HepG2 (cell line): ENCODE data around the gene RBP5. TPM values are rescaled to one million over a fixed set of nuclear protein-coding genes. Genes with fewer than 3 reads are reported as not detected.

Experiments used
- ATAC-seq: fragments of 200-7000 bp; cut with Tn5 transposase; 3 replicates; pipeline ENCODE4 v1.9.1; 2020; ENCODE audit warnings: mild to moderate bottlenecking, moderate library complexity
- BruUV-seq: library from RNA; stranded (reverse); fragments of 400-500 nt; replicated peaks from 2 replicates; lab custom pipeline; 2021; lab: Mats Ljungman, UMichigan
- CTCF ChIA-PET: fragments of 300-600 bp; formaldehyde crosslinking; extraction: SDS; loops from one replicate; lab custom pipeline; 2021; ENCODE audit warnings: low total read pairs, inconsistent platforms, low intra/inter-chr PET ratio; lab: Yijun Ruan, JAX
- POLR2A ChIA-PET: fragments of 350-600 bp; sonication (Branson Sonifier 250); formaldehyde crosslinking; loops from one replicate; lab custom pipeline; 2020; ENCODE audit warnings: antibody characterized with exemption, inconsistent platforms; lab: Yijun Ruan, JAX
- DNase-seq: peaks from one replicate; pipeline ENCODE4 v3.0.0-alpha.2; 2015; ENCODE audit warnings: low spot score
- FAIRE-seq: peaks from 3 replicates; lab custom pipeline; 2011; peaks lifted over from hg19 to GRCh38; lab: Jason Lieb, UNC
- H2AFZ ChIP-seq: one replicate; pipeline ENCODE4 v1.6.1; 2011; ENCODE audit warnings: low read length, inconsistent platforms
- H3K27ac ChIP-seq: fragments of 300-600 bp; 3 replicates; pipeline ENCODE4 v1.8.0; 2011; ENCODE audit warnings: mixed run types, mild to moderate bottlenecking, mixed read lengths, low read length, inconsistent platforms; ENCODE audit not compliant: insufficient read depth; ENCODE audit errors: extremely low read length
- H3K27me3 ChIP-seq, 2 experiments: fragments of 200-600 bp in 1 of 2; 2 replicates in 1 of 2; 3 replicates in 1 of 2; pipeline versions ENCODE4 v1.6.0 to v1.8.0; 2011; ENCODE audit warnings: low read length in 2 of 2, mild to moderate bottlenecking in 2 of 2, moderate library complexity in 2 of 2, inconsistent platforms in 1 of 2; ENCODE audit not compliant: insufficient read depth in 2 of 2, control insufficient read depth in 1 of 2
- H3K36me3 ChIP-seq, 2 experiments: fragments of 200-600 bp in 1 of 2; replicated peaks in 1 of 2; 2 replicates in 1 of 2; 3 replicates in 1 of 2; pipeline versions ENCODE4 v1.5.1 to v1.8.0; 2011; ENCODE audit warnings: low read length in 2 of 2, inconsistent platforms in 1 of 2; ENCODE audit not compliant: insufficient read depth in 2 of 2, control insufficient read depth in 1 of 2
- H3K4me1 ChIP-seq: 2 replicates; pipeline ENCODE4 v1.5.1; 2012; ENCODE audit warnings: low read length, inconsistent platforms; ENCODE audit not compliant: insufficient read depth
- H3K4me2 ChIP-seq: 2 replicates; pipeline ENCODE4 v1.6.0; 2011; ENCODE audit warnings: low read depth, low read length, inconsistent platforms
- H3K4me3 ChIP-seq, 3 experiments: fragments of 200-600 bp in 1 of 3; sonication (generic), shearing (Covaris generic) in 1 of 3; replicated peaks in 1 of 3; 2 replicates each; pipeline ENCODE4 v1.5.1; 2011 to 2016; ENCODE audit warnings: low read length in 3 of 3, inconsistent platforms in 2 of 3, low read depth in 2 of 3, mild to moderate bottlenecking in 2 of 3, control low read depth in 1 of 3, mixed read lengths in 1 of 3; ENCODE audit not compliant: insufficient read depth in 1 of 3
- H3K79me2 ChIP-seq: one replicate; pipeline ENCODE4 v1.6.1; 2011; ENCODE audit warnings: low read length, inconsistent platforms; ENCODE audit not compliant: insufficient read depth
- H3K9ac ChIP-seq: 2 replicates; pipeline ENCODE4 v1.6.0; 2011; ENCODE audit warnings: mild to moderate bottlenecking, low read depth, low read length, inconsistent platforms; ENCODE audit not compliant: insufficient read depth
- H3K9me3 ChIP-seq: 2 replicates; pipeline ENCODE4 v1.5.1; 2012; ENCODE audit warnings: mild to moderate bottlenecking, low read length
- H4K20me1 ChIP-seq: 2 replicates; pipeline ENCODE4 v1.6.0; 2011; ENCODE audit warnings: inconsistent platforms, mild to moderate bottlenecking, low read length, moderate library complexity; ENCODE audit not compliant: insufficient read depth
- KMT2A ChIP-seq: sonication (generic); formaldehyde crosslinking; IDR thresholded peaks from 2 replicates; pipeline ENCODE4 v1.4.0; 2020; ENCODE audit warnings: missing genetic modification reagents
- SRF ChIP-seq: IDR thresholded peaks from 2 replicates; pipeline ENCODE4 v1.6.1; 2011; ENCODE audit warnings: mild to moderate bottlenecking, low read depth, low read length, moderate library complexity
- U2AF2 ChIP-seq: fragments of 200-400 bp; formaldehyde crosslinking; IDR thresholded peaks from 2 replicates; pipeline ENCODE4 v1.6.1; 2017; ENCODE audit warnings: low read depth, mild to moderate bottlenecking, low read length
- ZNF430 ChIP-seq: sonication (generic); formaldehyde crosslinking; IDR thresholded peaks from 2 replicates; pipeline ENCODE4 v1.9.0; 2021; ENCODE audit warnings: mild to moderate bottlenecking, missing genetic modification reagents
- ZNF672 ChIP-seq: sonication (generic); formaldehyde crosslinking; IDR thresholded peaks from 2 replicates; pipeline ENCODE4 v1.8.1; 2022; ENCODE audit warnings: missing genetic modification reagents
- ZNF777 ChIP-seq: sonication (generic); formaldehyde crosslinking; IDR thresholded peaks from 2 replicates; pipeline ENCODE4 v1.4.0; 2020; ENCODE audit warnings: missing genetic modification reagents
- WGBS: methylation state at CpG from one replicate; pipeline ENCODE4 v1.1.6; 2017; ENCODE audit warnings: low lambda C conversion rate; 5-methylcytosine and 5-hydroxymethylcytosine counted together
- in situ Hi-C: cut with HindIII; loops from 2 replicates; pipeline ENCODE4 v1.10.0; 2017; ENCODE audit warnings: low pct_unique_long_range_greater_than_20kb; ENCODE audit not compliant: extremely low pct_ligation_motif_present
- intact Hi-C: fragments of 100-400 bp; cut with micrococcal nuclease; formaldehyde crosslinking; loops from one replicate; pipeline ENCODE4 v1.10.0; 2022; ENCODE audit not compliant: unreplicated experiment
- polyA plus RNA-seq, 8 experiments: library from polyadenylated mRNA; depleted of rRNA in 3 of 8; stranded (reverse) in 7 of 8; unstranded in 1 of 8; fragments of >200 nt; fragmentation: Illumina TruSeq in 4 of 8; extraction: Trizol in 4 of 8; gene quantifications; 2 replicates each; pipeline versions ENCODE4 v1.2.1 to v1.2.3, GENCODE V29; 2011 to 2016; ENCODE audit warnings: low read depth in 4 of 8, missing spikeins in 1 of 8, mixed read lengths in 1 of 8; ENCODE audit not compliant: insufficient read depth in 1 of 8
- total RNA-seq, 5 experiments: library from RNA; depleted of rRNA; stranded (reverse); fragments of >200 nt; fragmentation: Illumina TruSeq; extraction: Trizol; gene quantifications; 2 replicates each; pipeline ENCODE4 v1.2.3, GENCODE V29; 2016; ENCODE audit warnings: low read depth in 1 of 5
- TF ChIP-seq, protein P1 (sequence below): sonication (generic); formaldehyde crosslinking; IDR thresholded peaks from 2 replicates; pipeline ENCODE4 v1.9.0; 2022; ENCODE audit warnings: low read depth, missing genetic modification reagents
- TF ChIP-seq, protein P2 (sequence below): sonication (generic); formaldehyde crosslinking; IDR thresholded peaks from 2 replicates; pipeline ENCODE4 v1.4.0; 2020; ENCODE audit warnings: missing genetic modification reagents, borderline replicate concordance
- TF ChIP-seq, protein P3 (sequence below): fragments of 450-650 bp; IDR thresholded peaks from 2 replicates; pipeline ENCODE4 v1.6.1; 2016

RBP5 gene
- total and polyA plus RNA-seq, 2 of the 13 experiments (the other 11 are each of a cell fraction or from before 2014, with no cell fraction given): 13.8 to 19.8 TPM

DNA sequence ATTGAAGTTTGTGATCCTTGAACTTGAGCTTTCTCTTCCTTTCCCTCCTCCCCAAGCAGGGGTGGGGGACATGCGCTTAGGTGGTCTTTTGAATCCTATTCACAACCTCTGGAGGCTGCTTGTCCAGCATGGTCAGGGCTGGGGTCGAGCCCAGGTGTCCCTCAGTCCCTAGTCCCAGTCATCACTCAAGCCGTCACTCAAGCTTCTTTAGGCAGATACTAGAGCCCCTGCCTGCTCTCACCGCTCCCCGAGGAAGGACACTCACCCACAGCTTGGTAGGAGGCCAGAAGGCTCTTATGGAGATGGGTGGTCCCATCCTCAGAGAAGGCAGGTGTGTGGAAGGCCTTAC lies 19.1 kb downstream of the RBP5 start:
- no peak for ATAC-seq
- Histone ChIP-seq H4K20me1 (no peaks in the 10 kb centered on the region), H3K4me1 (peaks cover 25% of the 10 kb centered on the region), H3K79me2 (peaks cover 22% of the 10 kb centered on the region), H3K4me2 (peak overlapping the region; percentile 99), H3K36me3 (peaks cover 0 to 2% of the 10 kb centered on the region in 2 experiments; a peak in 2 of 5 replicates), H2AFZ (no peak overlapping the region), H3K9me3 (peaks cover 8% of the 10 kb centered on the region), H3K4me3 (peak overlapping the region in 1 of 3 experiments; percentile 91; a peak in 1 of 6 replicates), H3K27ac (no peak overlapping the region), H3K9ac (peak overlapping the region; percentile 90; the same call in 1 of the 2 replicates), H3K27me3 (no peaks in the 10 kb centered on the region; a peak in 1 of 5 replicates)
- intact Hi-C loops: loop anchor here (1.0 to 2.0 kb wide), 2 partner anchors 17 to 49 kb away; partner anchors contain the start of genes C1R and C1S
- WGBS: 56% methylated on average over 2 of the region's 5 CpGs
- no TSS peak for BruUV-seq
- TF ChIP-seq ZNF777 (0 out of 2 replicates have a peak, but pooled peaks have one; percentile 1), U2AF2 (no peak), KMT2A (CRISPR knock-in tag) (no peak), SRF (no peak), ZNF672 (CRISPR knock-in tag) (0 out of 2 replicates have a peak, but pooled peaks have one; percentile 11), ZNF430 (0 out of 2 replicates have a peak, but pooled peaks have one; percentile 6)
- TF ChIP-seq, protein P1, sequence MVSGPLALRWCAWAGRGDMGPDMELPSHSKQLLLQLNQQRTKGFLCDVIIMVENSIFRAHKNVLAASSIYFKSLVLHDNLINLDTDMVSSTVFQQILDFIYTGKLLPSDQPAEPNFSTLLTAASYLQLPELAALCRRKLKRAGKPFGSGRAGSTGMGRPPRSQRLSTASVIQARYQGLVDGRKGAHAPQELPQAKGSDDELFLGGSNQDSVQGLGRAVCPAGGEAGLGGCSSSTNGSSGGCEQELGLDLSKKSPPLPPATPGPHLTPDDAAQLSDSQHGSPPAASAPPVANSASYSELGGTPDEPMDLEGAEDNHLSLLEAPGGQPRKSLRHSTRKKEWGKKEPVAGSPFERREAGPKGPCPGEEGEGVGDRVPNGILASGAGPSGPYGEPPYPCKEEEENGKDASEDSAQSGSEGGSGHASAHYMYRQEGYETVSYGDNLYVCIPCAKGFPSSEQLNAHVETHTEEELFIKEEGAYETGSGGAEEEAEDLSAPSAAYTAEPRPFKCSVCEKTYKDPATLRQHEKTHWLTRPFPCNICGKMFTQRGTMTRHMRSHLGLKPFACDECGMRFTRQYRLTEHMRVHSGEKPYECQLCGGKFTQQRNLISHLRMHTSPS: no peak
- TF ChIP-seq, protein P2, sequence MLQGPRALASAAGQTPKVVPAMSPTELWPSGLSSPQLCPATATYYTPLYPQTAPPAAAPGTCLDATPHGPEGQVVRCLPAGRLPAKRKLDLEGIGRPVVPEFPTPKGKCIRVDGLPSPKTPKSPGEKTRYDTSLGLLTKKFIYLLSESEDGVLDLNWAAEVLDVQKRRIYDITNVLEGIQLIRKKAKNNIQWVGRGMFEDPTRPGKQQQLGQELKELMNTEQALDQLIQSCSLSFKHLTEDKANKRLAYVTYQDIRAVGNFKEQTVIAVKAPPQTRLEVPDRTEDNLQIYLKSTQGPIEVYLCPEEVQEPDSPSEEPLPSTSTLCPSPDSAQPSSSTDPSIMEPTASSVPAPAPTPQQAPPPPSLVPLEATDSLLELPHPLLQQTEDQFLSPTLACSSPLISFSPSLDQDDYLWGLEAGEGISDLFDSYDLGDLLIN (CRISPR knock-in tag): no peak
- TF ChIP-seq, protein P3, sequence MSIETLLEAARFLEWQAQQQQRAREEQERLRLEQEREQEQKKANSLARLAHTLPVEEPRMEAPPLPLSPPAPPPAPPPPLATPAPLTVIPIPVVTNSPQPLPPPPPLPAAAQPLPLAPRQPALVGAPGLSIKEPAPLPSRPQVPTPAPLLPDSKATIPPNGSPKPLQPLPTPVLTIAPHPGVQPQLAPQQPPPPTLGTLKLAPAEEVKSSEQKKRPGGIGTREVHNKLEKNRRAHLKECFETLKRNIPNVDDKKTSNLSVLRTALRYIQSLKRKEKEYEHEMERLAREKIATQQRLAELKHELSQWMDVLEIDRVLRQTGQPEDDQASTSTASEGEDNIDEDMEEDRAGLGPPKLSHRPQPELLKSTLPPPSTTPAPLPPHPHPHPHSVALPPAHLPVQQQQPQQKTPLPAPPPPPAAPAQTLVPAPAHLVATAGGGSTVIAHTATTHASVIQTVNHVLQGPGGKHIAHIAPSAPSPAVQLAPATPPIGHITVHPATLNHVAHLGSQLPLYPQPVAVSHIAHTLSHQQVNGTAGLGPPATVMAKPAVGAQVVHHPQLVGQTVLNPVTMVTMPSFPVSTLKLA: no peak
- POLR2A ChIA-PET: interaction anchor here (0.9 to 4.3 kb wide), 11 partner anchors 8 to 165 kb away, joined by 3 to 88 read pairs (median 25); partner anchors contain the start of genes C12orf57, C1S, CLSTN3 and LPCAT3
- CTCF ChIA-PET: interaction anchor here (1.0 to 2.4 kb wide), 3 partner anchors 17 to 165 kb away, joined by 3 to 16 read pairs (median 7); partner anchors contain the start of genes C1R and C1S
- FAIRE-seq: no peak
- DNase-seq: no peak
- in situ Hi-C loops: no loop called here
